ENCODE data around the gene KIAA0586.
"Not testable (repeated sequence)": the region's sequence is repeated elsewhere in the genome, so short reads cannot be mapped to it uniquely, and the experiment has no call there.

KIAA0586 gene

DNA sequence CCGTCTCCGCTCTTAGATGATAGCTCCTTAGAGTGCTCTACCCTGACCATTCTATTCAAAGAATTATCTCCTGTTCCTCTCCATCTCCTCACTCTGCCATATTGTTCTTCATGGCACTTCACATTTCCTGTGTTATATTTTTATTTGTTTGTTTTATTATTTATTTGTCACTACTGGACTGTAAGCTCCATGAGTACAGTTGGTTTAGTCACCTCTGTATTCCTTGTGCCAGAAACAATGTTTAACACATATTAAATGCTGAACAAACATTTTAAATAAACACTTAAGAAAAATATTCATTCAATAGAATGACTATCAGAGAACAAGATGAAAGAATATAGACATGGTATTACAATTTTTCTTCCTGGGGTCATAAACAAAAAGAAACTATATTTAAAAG, 35.6 kb downstream of the KIAA0586 start:
- in situ Hi-C loops (cut with HindIII; ENCODE audit: low sequenced_read_pairs): no loop called here

DNA sequence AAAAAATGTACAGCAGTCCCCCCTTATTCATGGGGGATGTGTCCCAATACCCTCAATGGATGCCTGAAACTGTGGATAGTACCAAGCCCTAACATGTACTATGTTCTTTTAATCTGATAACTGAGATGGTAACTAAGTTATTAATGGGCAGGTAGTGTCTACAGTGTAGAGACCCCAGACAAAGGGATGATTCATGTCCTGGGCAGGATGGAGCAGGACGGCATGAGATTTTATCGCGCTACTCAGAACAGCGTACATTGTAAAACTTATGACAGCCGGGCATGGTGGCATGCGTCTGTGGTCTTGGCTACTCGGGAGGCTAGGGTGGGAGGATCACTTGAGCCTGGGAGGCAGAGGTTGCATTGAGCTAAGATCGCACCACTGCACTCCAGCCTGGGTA, 37.1 kb downstream of the KIAA0586 start:
- in situ Hi-C loops (cut with HindIII; ENCODE audit: low sequenced_read_pairs): no loop called here

DNA sequence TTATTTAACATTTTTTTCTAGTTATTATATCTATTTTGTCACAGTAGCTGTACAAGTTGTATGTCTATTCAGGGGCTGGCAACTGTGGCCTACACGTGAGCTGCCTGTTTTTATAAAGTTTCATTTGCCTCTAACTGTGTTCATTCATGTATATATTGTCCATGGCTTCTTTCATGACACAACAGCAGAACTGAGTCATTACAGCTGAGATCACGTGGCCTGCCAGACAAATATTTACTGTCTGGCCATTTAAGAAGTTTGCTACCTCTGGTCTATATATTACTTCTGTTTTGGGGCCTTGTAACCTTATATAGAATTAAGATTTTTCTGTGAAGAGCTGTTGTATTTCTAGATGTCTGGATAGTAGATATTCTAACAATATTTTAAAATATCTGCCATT, 37.9 kb downstream of the KIAA0586 start:
- in situ Hi-C loops (cut with HindIII; ENCODE audit: low sequenced_read_pairs): no loop called here

GRCh38 chr14:58466459-58466858, 38.9 kb downstream of the KIAA0586 start:
- in situ Hi-C loops (cut with HindIII; ENCODE audit: low sequenced_read_pairs): no loop called here

DNA sequence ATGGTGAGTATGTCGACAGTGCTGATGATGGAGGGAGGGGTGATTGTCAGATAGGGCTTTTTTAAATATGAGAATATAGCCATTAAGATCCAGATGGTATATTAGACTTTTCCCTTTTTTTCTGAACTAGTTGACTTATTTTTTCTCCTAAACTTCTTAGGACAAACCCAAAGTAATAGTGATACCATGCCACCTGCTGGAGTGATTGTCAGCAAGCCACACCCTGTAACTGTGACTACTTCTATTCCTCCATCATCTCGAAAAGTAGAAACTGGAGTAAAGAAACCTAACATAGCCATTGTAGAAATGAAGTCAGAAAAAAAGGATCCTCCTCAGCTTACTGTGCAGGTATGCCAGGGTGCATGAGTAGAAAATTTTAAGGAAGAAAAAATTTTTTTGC, 40.1 kb downstream of the KIAA0586 start:
- in situ Hi-C loops (cut with HindIII; ENCODE audit: low sequenced_read_pairs): no loop called here

GRCh38 chr14:58469309-58469708, 41.8 kb downstream of the KIAA0586 start:
- in situ Hi-C loops (cut with HindIII; ENCODE audit: low sequenced_read_pairs): no loop called here

- in situ Hi-C loops (cut with HindIII; ENCODE audit: low sequenced_read_pairs): no loop called here
Measured at GRCh38 chr14:58476320-58476719, 48.8 kb downstream of the KIAA0586 start.

- in situ Hi-C loops (cut with HindIII; ENCODE audit: low sequenced_read_pairs): no loop called here
Measured at GRCh38 chr14:58477653-58478052, 50.1 kb downstream of the KIAA0586 start.

DNA sequence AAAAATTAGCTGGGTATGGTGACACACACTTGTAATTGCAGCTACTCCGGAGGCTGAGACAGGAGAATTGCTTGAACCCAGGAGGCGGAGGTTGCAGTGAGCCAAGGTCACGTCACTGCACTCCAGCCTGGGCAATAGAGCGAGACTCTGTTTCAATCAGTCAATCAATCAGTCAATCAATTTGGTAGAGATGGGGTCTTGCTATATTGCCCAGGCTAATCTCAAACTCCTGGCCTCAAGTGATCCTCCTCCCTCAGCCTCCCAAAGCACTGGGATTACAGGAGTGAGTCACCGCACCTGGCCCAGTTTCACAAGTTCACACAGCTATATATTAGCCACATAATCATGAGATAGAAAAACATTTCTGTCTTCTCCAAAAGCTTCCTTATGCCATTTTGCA, 50.8 kb downstream of the KIAA0586 start:
- in situ Hi-C loops (cut with HindIII; ENCODE audit: low sequenced_read_pairs): not testable (repeated sequence)

DNA sequence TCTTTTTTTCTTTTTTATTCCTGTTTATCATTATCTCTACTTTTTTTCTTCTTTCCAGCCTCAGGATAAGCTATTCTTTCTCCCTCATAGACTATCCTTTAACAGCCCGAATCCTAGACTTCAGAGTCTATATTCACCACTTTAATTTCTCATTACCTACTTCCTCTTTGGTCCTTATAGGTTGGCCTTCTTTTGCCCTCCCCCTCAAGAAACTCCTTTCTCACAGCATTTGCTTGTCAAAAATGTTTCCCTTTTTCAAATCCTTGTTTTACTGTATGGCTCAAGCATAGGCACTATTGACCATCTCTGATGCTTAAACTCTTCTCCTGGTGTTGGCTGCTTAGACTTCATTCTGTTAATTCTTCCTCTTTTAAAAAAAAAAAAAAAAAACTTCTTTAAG, 52.5 kb downstream of the KIAA0586 start:
- in situ Hi-C loops (cut with HindIII; ENCODE audit: low sequenced_read_pairs): no loop called here

DNA sequence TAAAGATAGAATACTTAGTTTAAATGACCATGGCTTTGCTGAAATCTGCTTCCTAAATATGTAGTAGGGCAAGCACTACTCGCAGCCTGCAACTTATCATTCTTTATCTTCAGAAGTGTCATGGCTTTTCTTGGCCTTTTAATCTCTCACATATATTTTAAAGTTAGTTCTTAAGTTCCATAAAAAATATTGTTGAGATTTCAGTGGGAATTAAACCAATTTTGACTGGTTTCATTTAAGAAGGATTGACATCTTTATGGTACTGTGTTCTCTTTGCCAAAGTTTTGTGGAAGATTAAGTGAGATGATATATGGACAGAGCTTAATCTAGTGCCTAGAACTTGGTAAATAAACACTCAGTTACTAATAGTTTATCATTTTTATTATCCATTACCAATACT, 56.7 kb downstream of the KIAA0586 start:
- in situ Hi-C loops (cut with HindIII; ENCODE audit: low sequenced_read_pairs): no loop called here

GRCh38 chr14:58488550-58488949, 61.0 kb downstream of the KIAA0586 start:
- in situ Hi-C loops (cut with HindIII; ENCODE audit: low sequenced_read_pairs): no loop called here

DNA sequence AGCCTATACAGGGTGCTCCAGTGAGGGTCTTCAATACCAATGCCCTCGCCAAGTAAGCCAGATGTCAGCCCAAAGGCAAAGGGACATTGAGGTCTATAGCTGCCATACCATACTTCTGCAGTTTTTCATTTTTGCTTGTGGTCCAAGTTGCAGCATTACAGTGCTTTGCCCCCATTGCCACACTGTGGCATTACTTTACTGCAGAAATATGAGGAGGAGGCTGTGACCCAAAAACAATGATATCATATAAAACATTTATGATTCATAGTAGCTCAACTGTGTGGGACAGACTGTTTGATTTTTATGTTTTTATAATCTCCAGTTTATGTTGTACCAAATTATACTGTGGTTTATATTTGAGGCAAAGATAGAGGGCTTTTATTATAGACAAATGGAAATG, 64.1 kb downstream of the KIAA0586 start:
- in situ Hi-C loops (cut with HindIII; ENCODE audit: low sequenced_read_pairs): no loop called here

DNA sequence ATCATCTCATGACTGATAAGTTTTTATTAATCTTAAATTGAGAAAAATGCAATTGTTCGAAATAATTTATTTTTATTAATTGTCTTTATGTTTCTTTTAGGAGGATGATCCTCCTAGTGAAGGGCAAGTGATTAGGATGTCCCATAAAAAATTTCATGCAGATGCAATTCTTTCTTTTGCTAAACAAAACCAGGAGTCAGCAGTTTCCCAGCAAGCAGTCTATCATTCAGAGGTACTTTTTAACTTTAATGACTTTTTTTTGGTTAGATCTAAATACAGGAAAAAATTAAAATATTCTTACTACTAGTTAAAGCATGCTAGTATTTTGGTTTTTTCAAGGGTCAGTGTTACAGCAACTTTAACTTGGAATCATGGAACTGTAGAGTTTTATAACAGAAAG, 64.5 kb downstream of the KIAA0586 start:
- in situ Hi-C loops (cut with HindIII; ENCODE audit: low sequenced_read_pairs): no loop called here

DNA sequence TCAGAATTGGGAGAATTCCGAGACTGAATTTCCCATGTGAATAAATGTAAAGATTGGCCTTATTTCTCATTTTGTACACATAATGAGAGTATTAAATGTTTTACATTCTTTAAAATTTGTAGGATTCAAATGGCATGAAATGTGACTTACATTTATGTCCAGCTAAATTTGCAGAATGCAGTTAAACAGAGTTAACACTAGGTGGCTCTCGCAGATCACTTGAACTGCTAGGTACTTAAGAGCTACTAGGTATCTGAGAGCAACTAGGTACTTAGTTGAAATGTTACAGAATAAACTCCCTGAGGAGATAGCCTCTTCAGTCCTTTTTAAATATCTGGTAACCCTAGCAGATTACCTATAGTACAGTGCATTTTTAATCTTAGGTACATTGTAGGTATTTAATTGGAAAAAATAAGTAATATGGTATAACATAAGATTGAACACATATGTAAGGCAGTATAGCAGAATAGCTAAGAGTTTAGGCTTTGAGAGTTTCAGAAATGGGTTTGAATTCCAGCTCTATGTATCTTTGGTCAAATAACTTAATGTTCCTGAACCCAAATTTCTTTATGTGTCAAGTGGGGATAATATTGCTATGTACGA, 73.8 kb downstream of the KIAA0586 start:
- in situ Hi-C loops (cut with HindIII; ENCODE audit: low sequenced_read_pairs): no loop called here

GRCh38 chr14:58513272-58513671, 85.8 kb downstream of the KIAA0586 start:
- in situ Hi-C loops (cut with HindIII; ENCODE audit: low sequenced_read_pairs): no loop called here

GRCh38 chr14:58517592-58517991, 90.1 kb downstream of the KIAA0586 start:
- in situ Hi-C loops (cut with HindIII; ENCODE audit: low sequenced_read_pairs): no loop called here

DNA sequence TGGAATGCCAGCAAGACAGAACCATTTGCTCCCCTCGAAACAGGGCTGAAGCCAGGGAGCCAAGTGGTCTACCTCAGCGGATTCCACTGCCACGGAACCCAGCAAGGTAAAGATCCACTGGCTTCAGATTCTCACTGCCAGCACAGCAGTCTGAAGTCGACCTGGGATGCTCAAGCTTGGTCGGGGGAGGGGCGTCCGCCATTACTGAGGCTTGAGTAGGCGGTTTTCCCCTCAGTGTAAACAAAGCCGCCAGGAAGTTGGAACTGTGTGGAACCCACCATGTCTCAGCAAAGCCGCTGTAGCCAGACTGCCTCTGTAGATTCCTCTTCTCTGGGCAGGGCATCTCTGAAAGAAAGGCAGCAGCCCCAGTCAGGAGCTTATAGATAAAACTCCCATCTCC, 98.2 kb downstream of the KIAA0586 start:
- in situ Hi-C loops (cut with HindIII; ENCODE audit: low sequenced_read_pairs): not testable (repeated sequence)

- in situ Hi-C loops (cut with HindIII; ENCODE audit: low sequenced_read_pairs): no loop called here
Measured at GRCh38 chr14:58533446-58533845, 105.9 kb downstream of the KIAA0586 start.

GRCh38 chr14:58535044-58535443, 107.5 kb downstream of the KIAA0586 start:
- in situ Hi-C loops (cut with HindIII; ENCODE audit: low sequenced_read_pairs): no loop called here

DNA sequence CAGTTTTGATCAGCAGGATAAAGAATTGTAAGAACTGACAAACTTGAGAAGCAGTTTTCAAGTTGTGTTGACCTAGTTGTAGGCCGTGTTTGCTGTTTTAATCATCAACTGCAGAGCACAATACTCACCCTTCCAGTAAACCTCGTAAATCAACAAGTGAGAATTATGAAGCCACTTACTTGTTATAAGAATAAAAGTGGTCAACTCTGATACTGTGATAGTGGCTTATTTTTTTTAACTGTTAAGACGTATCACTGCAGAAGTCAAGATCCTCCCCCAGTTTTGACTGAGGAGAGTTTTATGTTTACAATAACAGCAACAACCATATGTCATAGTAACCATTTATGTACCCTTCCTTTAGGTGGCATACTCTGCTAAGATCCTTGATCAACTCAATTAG, 109.5 kb downstream of the KIAA0586 start:
- in situ Hi-C loops (cut with HindIII; ENCODE audit: low sequenced_read_pairs): no loop called here

DNA sequence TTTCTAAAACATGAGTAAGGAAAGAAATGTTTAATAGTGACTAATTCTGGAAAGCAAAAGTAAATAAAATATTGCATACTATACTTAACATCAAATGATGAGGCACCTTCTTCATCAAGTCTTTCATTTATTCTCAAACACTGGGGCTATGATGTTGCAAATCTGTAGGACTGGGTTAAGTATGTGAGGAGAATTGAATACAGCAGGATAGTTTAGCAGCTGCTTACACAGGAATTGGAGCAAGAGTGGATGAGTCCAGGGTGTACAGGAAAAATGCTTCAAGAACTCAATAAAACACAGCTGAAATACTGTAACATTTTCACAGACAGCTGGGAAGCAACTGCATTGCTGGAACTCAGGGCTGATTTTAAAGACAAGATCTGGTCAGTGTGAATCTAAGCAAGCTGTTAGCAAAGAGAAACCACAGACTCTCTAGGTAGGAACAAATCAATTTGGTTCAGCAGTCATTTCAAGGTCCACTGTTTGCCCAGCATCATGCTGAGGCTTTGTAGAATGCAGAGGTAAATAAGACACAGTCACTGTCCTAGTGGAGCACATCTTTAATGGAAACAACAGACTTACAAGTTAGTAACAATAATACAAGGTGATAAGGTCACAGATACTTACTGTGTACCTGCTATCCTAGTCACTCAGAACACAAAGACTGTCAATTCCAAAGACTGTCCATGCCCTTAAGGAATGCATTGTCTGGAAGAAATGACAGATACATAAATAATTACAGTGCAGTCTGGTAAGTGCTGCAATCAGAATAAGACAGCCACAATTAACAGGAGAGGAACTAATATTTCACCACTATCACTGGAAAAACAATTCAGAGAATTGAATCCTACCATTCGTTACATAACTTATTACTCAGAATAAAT, 113.5 kb downstream of the KIAA0586 start:
- in situ Hi-C loops (cut with HindIII; ENCODE audit: low sequenced_read_pairs): no loop called here

DNA sequence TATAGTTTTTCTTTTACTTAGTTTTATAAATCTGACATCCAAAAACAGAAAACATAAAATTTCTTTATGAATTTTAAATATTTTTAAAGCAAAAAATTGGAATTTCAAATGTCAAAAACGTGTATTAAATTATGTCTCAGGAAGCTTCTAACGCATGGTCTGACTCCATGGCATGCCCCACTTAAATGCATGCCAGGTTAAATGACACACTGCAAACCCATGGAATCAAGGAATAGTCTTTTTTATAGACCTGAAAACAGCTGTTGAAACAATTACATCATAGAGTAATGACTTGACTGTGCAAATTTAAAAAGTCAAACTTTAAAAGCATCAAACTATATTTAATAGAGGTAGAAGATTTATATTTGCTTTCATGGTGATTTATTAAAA, 114.1 kb downstream of the KIAA0586 start:
- in situ Hi-C loops (cut with HindIII; ENCODE audit: low sequenced_read_pairs): no loop called here
